CD4-positive, alpha-beta T cell treated with Interleukin-17A for 4 hours (primary cell): Measurements from ENCODE around the gene STOML2.

Source experiments
- DNase-seq: peaks from one replicate; pipeline ENCODE4 v3.0.0-alpha.2; 2020; ENCODE audit warnings: mixed read lengths

The STOML2 gene

DNA sequence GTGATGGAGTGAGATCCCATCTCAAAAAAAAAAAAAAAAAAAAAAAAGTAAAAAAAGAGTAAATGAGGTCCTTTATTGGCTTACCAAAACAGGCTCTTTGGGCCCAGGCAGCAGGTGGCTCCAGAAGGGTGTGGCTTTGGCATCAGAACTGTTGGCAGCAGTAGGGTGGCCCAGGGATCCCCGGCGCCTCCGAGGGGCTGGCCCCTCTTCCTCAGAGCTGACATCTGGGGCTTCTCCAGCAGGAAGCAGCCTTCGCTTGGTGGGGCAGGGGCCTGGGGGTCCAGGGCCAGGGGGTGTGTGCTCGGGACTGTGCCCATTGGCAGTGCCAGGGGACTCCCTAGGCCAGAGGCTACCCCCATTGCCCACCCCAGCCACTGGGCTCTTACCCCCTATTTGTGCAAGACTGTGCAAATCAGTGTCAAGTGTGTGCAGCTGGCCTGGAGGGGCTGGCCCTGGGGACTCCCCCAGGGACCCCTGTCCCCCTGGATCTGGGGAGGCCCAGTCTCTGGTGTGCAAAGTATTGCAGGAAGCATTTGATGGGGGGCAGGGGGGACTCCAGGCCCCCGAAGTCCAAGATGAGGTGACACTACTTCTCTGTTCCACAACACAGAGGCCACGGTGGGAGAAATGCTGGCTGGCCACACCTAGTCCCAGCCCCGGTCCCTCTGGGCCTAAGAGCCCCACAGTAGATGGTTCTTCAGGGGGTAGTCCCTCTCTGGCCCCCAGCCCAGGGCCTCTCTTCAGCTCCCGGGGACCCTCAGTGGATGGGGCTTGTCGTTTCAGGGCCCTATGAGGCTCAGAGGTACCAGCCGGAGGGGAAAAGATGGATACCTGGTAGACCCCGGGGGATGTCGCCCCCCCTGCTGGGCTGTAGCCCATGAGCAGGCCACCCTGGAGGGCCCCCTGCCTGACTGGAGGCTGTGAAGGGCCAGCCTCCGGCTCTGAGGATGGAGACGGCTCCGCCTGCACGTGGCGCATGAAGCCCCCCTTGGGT is 4.7 kb upstream of the STOML2 start:
- no peak for DNase-seq

DNA sequence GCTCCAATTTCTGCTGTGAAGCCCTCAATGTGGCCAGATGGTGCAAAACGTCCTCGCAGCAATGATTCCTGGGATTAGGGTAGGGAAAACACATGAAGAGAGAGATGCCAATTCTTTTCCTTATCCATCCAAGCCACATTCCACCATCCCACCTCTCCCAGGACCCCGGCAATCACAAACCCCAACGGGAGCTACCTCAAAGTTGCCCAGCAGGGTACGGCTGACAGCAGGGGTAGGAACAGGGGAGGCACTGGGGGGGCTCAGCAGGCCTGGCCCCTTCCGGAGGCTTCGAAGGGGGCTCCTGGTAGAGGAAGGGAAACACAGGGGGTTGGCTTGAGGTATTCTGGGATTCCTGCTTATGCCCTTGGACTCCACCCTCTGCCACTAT is 3.4 kb upstream of the STOML2 start:
- DNase-seq = no peak

DNA sequence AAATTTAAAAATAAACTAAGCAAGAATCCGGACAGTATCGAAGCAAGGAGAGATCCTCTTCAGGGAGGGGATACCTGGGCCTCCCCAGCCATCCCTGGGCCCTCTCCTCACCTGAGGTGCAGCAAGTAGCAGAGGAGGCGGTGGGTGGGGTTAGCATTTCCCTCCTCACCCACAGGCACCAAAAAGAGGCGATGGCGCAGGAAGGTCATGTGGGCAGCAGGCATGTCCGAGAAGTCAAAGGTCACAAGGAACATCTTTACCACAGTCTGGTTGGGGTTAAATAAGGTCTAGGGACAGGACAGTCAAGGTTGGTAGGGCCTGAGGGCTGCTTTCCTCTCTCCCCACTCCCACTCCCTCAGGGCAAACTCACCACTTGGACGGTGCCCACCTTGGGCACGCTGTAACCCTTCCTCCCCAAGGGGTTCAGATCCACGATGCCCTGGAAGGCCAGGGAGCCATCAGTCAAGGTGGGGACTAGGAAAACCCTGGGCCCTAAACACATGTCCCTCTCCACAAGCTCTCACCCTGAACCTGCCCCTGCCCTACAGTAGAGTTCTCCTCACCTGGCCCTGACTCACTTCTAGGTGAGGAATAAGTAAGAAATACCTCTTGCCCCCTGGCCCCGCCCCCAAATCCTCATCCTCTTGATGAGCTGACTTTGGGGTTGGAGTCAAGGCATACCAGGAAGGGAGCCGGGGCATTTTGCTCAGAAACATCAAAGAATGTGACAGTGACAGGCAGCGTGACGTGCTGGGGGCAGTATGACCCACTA is 2.8 kb upstream of the STOML2 start:
- DNase-seq = no peak

DNA sequence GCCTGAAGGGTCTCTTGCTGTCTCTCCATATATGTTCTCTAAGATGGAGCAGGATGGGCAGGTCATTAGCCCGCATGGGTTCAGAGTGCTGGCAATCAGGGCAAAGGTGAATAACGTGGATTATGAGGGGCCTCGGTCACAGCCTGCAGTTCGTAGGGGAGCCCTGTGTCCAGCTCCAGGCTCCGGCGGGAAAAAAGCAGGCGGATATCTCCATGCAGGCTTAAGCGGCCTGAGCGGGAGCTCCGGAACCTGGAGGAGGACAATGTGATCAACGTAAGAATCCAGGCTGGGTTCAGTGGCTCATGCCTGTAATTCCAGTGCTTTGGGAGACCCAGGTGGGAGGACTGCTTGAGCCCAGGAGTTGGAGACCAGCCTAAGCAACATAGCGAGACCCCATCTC is 2.2 kb upstream of the STOML2 start:
- no peak for DNase-seq

DNA sequence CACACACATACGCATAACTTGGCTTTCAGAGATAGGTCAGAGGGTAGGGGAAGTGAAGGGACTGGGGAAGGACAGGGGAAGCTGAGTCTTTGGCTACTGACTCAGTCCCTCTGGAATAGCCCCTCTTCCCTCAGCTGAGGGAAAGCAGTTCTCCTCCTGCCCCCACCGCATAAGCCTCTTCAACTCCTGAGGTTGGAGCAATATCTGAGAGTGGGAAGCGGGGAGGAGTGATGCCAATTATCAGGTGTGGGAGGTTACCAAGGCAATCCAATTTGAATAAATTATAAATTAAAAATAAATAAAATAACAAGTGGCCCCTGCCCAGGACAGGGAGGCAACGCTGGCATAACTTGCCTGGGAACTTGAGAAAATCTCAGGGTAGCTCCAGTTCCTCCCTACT is 1.7 kb upstream of the STOML2 start:
- no peak for DNase-seq

DNA sequence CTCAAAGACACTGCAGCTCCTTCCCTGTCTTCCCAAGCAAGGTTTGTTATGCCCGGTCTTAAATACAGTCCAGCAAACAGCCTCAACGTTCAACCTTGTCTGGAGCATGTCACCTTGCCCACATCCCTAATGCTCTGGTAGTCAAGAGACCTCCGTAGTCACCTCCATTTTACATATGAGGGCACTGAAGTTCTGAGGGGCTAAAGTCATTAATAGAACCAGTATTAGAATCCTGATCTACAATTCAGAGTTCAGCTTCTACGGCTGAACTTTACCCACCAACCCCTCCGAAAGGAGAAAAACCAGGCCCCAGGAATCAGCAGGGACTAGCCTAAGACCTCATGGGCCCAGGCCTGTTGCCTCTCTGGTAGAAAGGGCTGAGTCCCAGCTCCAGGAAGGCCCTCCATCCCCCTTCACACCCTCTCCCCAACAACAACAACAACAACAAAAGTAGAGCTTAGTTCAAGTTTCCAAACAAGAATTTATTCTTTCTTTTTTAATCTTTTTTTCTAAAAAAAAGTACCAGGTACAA is 795 bp upstream of the STOML2 start:
- no peak for DNase-seq

DNA sequence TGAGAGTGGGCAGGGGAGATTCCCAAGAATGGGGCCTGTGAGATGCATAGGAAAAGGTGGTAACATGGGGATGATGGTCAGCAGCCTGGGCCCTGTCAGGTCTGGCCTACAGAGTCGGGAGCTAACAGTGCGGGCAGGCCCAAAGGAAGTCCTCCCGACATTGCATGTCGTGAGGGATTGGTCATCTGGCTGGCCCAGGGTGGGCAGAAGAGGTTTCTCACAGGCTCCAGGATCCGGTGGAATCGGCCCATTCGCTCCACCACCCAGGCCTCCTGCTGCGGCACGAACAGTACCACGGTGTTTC is 514 bp downstream of the STOML2 start:
- DNase-seq = no peak

DNA sequence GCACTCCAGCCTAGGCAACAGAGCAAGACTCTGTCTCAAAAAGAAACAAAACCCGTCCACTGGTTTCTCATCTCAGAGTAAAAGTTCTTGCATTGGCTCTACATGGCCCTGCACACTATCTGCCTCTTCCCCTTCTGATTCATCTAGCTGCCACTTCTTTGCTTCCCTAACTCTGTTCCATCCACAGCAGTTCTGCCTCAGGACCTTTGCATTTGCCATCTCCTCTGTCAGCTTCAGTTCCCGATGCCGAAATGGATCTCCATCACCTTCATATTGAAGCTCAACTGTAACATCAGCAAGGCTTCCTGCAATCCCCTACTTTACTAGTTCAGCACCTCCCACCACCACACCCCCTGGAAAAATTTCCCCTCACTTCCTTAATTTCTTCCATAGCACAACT is 5.4 kb downstream of the STOML2 start:
- DNase-seq = no peak

DNA sequence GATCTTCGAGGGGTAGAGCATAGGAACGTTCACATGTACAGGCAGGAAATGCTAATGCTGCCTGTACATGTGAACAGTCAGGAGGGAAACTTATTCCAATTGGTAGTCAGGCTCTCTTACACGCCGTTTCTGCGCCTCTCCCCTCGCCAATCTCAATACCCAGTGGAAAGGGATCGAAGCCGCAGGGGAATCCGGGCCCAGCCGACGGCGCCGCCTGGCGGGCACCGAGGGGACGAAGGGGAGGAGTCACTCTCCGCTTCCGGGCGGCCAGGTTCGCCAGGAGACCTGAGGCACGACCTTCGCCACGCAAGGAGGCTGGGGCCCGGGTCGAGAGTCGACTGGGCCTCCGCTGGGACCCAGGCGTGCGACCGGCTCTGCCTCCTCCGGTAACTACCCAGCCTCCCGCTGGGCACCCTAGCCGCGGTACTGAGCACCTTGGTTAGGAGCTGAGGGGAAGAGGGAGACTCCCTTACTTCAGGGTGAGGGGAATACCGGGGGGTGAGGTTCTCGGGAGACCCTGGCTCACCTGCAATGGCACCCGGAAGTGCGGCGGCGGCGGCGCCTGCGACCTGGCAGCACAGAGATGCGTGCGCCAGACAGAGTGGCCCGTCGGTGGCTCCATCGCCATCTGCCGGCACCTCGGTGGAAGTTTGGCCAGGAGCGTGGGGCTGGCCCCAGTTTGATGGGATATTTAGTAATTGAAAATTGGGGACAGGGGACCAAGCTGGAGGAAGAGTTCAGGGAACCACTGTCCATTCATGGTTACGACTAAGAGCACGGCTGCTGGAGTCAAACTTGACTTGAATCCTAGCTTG is 6.7 kb downstream of the STOML2 start, which contains the start of gene PIGO:
Gene PIGO, minus strand, starts transcription at position 557 of the 815 bp plus-strand sequence. CDS start 1,026 bp downstream, outside the sequence.
- DNase-seq = peak; percentile 94

DNA sequence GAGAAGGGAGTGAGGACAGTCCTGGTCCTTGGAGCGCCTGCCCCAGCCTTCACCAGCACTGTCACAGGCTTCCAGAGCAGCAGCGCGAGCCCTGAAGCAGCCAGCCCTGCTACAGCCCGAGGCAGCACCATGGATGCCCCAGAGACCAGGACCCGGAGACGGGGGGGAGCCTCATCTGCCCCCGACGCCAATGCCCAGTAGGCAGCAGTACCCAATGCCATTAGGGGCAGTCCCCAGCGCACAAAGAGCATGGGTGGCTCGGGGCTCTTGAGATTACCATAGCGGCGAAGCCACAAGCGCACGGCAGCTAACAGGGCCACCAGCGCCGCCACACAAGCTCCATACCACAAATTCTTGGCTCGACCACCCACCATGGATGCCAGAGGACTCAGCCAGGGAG is 11.4 kb downstream of the STOML2 start:
- DNase-seq = no peak

DNA sequence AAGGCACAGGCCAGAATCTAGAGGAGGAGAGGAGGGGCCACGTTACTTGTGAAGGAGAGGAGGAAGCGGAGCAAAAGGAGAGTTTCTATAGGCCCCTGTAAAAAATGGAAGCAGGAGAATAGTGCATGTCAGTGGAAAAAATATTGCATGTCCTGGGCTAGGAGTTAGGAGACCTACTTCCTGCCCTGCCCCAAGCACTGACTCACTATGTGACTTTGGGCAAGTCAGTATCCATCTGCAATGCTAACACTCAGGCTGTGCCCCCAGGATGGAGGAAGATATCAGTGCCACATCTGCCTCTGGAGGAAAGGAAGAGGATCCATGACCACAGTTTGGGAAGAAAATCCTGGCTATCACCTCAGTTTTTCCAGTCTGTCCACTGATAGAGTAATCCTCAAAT is 13.5 kb downstream of the STOML2 start:
- no peak for DNase-seq

DNA sequence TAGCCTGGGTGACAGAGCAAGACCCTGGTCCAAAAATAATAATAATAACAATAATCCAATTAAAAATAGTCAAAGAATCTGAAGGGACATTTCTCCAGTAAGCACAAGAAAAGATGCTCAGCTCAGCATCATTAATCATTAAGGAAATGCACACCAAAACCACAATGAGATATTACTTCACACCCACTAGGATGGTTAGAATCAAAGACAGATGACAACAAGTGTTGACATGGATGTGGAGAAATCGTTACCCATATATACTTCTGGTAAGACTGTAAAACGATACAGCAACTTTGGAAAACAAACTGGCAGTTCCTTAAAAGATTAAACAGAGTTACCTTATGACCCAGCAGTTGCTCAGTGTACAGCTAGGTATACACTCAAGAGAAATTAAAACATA is 17.9 kb downstream of the STOML2 start:
- DNase-seq = no peak

DNA sequence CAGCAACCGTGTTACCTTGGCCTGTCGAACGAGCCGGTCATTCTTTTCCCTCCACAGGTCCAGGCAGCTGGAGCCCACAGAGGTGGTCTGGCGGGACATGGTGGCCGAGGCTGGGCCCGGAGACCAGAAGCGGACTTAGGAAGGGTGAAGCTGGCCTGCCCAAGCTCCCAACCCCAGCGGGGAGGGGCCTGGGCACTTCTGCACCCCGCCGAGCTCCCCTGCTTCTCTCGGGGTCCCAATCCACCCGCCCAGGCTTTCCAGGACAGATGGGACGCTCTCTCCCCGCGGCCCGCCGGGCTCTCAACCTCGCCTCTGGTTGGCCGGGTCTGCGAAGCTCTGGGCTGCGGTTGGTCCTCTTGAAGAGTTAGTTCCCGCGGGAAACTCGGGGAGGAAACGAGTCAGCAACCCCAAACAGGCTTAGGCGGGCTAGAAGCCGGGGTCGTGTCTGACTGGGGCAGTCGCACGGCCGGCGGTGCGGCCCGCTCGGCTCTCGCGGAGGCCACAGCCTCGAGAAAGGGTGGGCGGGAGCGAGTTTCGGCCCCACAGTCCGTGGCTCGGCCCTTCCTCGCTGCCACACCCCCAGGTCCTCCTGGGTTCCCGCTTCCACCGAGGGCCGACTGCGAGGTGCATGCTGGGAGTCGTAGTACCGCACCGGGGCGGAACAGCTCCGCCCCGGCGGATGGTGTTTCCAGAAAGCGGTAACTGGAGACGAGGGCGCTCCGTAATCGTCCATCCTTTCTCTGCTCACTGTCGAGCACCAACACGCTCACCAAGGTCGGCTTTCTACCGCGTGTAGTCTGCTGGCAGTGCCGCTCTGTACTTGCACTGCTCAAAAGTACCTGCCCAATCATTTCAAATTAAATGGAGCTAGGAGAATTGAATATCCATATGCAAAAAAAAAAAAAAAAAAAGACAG is 23.2 kb downstream of the STOML2 start, which contains the start of gene FANCG:
Gene FANCG, minus strand, starts transcription at position 517 of the 916 bp plus-strand sequence. Its CDS starts 418 bp downstream, at position 99.
- DNase-seq = peak; percentile 85

DNA sequence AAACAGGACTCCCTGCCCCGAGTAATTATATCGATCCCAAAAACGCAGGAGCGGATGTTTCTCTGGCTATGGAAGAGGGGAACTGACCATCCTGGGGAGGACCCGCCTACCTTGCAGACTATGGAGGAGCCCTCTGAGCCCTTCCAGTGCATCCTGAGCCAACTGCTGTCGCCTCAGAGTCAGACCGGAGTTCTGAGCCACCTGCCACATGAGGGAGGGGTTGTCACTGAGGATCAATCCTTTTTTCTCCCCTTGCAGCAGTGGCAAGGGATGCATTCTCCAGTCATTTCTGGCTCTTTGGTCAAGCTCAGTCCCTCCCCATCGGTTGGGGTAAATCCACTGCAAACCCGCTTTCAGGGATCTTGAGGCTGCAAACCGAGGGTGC is 23.9 kb downstream of the STOML2 start:
- DNase-seq = no peak

DNA sequence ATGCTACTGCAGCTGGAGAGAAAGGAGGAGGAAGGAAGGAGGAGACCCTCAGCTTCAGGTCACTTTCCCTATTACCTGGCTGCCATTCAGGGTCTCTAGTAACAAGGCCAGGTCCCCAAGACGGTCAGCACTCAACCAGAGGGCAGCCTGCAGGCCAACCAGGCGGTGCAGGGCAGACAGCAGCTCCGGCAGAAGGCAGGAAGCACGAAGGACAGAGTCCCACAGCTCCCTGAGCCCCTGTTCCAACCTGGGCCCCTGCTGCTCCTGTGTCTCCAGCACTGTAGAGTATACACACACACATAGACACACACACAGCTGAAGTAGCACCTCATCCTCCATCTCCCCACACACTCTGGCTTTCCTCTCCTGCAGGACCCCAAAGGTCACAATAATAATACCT is 24.9 kb downstream of the STOML2 start:
- DNase-seq = no peak

DNA sequence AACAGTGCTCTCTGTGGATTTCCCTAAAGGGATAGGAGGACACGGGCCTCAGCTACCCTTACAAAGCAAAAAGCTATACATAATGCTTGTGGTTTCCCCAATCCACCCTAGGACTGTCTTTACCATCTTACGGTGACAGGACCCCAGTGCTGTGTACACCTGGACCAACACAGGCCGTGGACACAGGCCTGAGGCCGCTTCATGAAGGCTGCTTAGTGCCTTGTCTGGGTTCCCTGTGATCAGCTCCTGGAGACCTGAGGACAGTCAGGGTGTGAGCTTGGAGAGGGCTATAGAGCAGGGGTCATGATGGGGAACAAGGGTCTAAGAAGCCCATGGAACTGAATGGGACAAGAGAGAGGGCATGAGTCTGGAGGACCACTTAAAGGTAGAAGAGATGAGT is 26.1 kb downstream of the STOML2 start:
- DNase-seq = no peak

DNA sequence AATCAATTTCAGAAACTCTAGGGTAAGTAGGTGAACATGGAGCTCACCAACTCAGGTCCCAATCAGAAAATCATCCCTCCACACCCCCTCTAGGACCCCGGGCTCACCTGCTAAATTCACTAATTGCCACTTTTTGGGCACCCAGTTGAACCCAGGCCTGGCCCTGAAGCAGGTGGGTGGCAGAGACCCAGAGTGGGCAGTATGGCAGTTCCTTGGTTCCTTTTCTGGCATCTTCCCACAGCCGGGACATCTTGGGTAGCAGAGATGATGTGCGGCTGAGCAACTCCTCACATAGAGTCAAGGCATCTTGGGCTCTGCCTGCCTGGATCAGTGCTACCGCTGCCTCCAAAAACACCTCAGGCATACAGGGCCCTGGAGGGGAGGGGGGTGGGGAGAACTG is 27.6 kb downstream of the STOML2 start:
- no peak for DNase-seq

DNA sequence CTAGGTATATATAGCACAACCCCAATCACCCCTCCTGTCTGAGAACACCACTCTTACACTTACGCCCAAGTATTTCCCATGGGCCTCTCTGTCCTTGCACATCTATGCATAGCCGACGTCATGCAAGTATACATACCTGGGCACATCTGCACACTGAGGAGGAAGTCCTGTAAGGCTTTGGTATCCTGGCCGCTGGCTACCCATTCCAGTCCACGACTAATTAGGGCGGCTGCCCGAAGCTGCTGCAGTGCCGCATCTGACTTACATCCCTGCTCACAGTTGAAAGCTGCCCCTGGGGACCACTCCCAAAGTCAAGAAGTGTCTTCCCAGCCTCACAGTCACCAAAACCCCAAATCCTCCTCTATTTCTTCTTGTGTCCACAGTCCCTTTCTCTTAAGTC is 28.1 kb downstream of the STOML2 start:
- no peak for DNase-seq

DNA sequence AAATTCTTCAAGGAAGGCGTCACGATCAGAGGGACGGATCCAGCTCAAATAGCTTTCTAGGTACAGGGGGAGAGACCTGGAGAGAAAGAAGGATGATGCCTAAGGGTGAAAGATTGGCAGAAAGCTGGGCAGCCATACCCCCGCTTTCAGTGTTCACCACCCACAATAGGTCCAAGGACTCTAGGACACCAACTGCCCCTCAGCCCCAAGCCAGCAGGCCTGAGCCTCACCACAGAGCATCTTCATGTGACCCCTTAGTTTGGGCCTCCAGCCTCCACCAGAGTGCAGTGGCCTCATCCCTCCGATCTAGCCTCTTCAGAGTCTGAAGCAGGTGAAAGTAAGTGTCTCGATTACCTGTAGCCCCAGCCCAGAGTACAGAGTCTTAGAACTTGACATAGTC is 28.8 kb downstream of the STOML2 start:
- DNase-seq = no peak

DNA sequence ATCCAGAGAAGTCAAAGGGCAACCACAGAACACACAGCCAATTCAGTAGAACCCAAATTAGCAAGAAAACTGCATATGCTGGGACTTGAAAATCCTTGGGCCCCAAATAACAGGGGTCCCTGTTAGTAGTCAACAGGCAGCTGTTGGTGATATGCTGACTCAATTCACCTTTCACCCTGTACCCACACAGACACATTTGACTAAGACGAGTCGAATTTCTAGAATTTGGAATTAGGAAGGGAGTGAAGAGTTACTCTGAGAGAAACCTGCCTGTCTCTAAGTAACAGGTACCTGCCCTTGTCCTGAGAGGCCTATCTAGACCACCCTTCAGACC is 29.7 kb downstream of the STOML2 start:
- no peak for DNase-seq

DNA sequence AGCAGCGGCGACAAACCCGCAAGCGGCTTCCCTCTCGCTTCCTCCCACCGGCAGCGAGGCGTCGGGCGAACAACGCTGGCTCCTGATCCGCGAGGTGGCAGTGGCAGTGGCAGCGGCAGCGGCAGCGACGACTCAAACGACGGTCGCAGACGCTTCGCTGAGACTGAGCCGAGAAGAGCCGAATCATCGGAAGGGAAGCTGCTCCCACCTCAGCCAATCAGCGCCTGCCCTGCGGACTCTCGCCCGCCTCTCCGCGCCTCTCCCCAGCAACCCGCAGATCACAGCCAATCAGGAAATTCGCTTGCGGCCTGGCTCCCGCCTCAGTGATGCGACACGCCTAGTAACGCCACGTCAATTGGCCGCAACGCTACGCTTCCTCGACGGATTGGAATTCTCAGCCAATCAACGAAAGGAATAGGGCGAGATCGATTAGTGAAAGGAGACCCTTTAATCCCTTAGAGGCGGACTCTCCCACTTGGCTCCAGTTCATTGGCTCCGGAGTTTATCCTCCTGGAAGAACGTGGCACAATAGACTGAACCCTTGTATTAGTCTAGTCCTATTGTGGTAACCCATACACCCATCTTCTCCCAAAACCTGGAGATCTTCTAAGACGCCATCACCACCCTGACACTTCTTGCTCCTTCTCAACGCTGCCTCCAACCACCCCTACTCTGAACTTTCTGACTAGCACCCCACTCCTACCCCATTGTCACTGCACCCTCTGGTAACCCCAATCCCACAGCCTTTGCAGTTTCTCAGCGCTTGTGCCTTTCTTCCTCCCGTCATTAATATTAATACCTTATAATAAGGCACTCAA is 30.3 kb downstream of the STOML2 start, which contains the start of gene VCP:
Gene VCP, minus strand, starts transcription at position 165 of the 818 bp plus-strand sequence. CDS start 272 bp downstream, outside the sequence.
- peak; percentile 96 for DNase-seq
